H9 (cell line): ENCODE results near the gene FAM174C. TPM values are rescaled to one million over a fixed set of nuclear protein-coding genes. Genes with fewer than 3 reads are reported as not detected.

ENCODE experiments used
- DNase-seq: peaks from one replicate; pipeline ENCODE4 v3.0.0-alpha.2; 2017
- H2AFZ ChIP-seq: one replicate; pipeline ENCODE4 v1.6.1; 2013; ENCODE audit warnings: mild to moderate bottlenecking, low read length, control low read depth, moderate library complexity
- H2AK5ac ChIP-seq: 2 replicates; pipeline ENCODE4 v1.6.1; 2013; ENCODE audit warnings: low read length, control low read depth, mixed read lengths; ENCODE audit not compliant: insufficient read length
- H2BK120ac ChIP-seq: one replicate; pipeline ENCODE4 v1.6.1; 2013; ENCODE audit warnings: low read depth, mild to moderate bottlenecking, low read length, control low read depth, inconsistent platforms; ENCODE audit not compliant: poor library complexity, severe bottlenecking
- H2BK12ac ChIP-seq: 2 replicates; pipeline ENCODE4 v1.6.1; 2013; ENCODE audit warnings: low read length, control low read depth, mixed read lengths, low read depth; ENCODE audit not compliant: insufficient read length
- H2BK15ac ChIP-seq: 2 replicates; pipeline ENCODE4 v1.6.1; 2013; ENCODE audit warnings: low read depth, low read length, control low read depth
- H2BK20ac ChIP-seq: one replicate; pipeline ENCODE4 v1.6.1; 2013; ENCODE audit warnings: low read depth, mild to moderate bottlenecking, low read length, control low read depth, inconsistent platforms; ENCODE audit not compliant: poor library complexity, severe bottlenecking
- H2BK5ac ChIP-seq: 2 replicates; pipeline ENCODE4 v1.6.1; 2013; ENCODE audit warnings: low read length, control low read depth, mixed read lengths; ENCODE audit not compliant: insufficient read length
- H3K14ac ChIP-seq: 2 replicates; pipeline ENCODE4 v1.6.1; 2013; ENCODE audit warnings: low read length, control low read depth; ENCODE audit not compliant: insufficient read depth
- H3K18ac ChIP-seq: 2 replicates; pipeline ENCODE4 v1.6.1; 2013; ENCODE audit warnings: low read depth, mild to moderate bottlenecking, mixed read lengths, low read length, control low read depth; ENCODE audit not compliant: insufficient read length
- H3K23ac ChIP-seq: 2 replicates; pipeline ENCODE4 v1.6.1; 2013; ENCODE audit warnings: low read length, control low read depth, mixed read lengths, low read depth; ENCODE audit not compliant: insufficient read length
- H3K23me2 ChIP-seq: 2 replicates; pipeline ENCODE4 v1.6.1; 2013; ENCODE audit warnings: low read depth, mild to moderate bottlenecking, mixed read lengths, low read length, control low read depth; ENCODE audit not compliant: insufficient read length, poor library complexity, severe bottlenecking
- H3K27ac ChIP-seq: 2 replicates; pipeline ENCODE4 v1.5.1; 2013; ENCODE audit warnings: low read length, control low read depth, mixed read lengths, low read depth; ENCODE audit not compliant: insufficient read length
- H3K27me3 ChIP-seq: 2 replicates; pipeline ENCODE4 v1.6.1; 2013; ENCODE audit warnings: low read length, control low read depth, inconsistent platforms; ENCODE audit not compliant: insufficient read depth
- H3K4ac ChIP-seq: 2 replicates; pipeline ENCODE4 v1.6.1; 2013; ENCODE audit warnings: low read depth, mild to moderate bottlenecking, control low read depth, inconsistent platforms, low read length, moderate library complexity
- H3K4me1 ChIP-seq: 2 replicates; pipeline ENCODE4 v1.6.1; 2013; ENCODE audit warnings: low read length, control low read depth, inconsistent platforms; ENCODE audit not compliant: insufficient read depth
- H3K4me2 ChIP-seq: 2 replicates; pipeline ENCODE4 v1.6.1; 2013; ENCODE audit warnings: low read length, control low read depth, mixed read lengths; ENCODE audit not compliant: insufficient read length, insufficient read depth
- H3K56ac ChIP-seq: 2 replicates; pipeline ENCODE4 v1.6.1; 2013; ENCODE audit warnings: low read depth, mild to moderate bottlenecking, mixed read lengths, low read length, control low read depth; ENCODE audit not compliant: insufficient read length
- H3K79me1 ChIP-seq: 2 replicates; pipeline ENCODE4 v1.6.1; 2013; ENCODE audit warnings: low read depth, mild to moderate bottlenecking, moderate library complexity, low read length, control low read depth, inconsistent platforms; ENCODE audit not compliant: insufficient read depth, poor library complexity, severe bottlenecking
- H3K79me2 ChIP-seq: 2 replicates; pipeline ENCODE4 v1.6.1; 2013; ENCODE audit warnings: low read length, control low read depth, inconsistent platforms; ENCODE audit not compliant: insufficient read depth
- H3K9ac ChIP-seq: 2 replicates; pipeline ENCODE4 v1.6.1; 2013; ENCODE audit warnings: low read length, control low read depth, mixed read lengths; ENCODE audit not compliant: insufficient read length; ENCODE audit errors: extremely low read depth
- H3K9me3 ChIP-seq: one replicate; pipeline ENCODE4 v1.6.1; 2013; ENCODE audit warnings: low read depth, low read length, inconsistent platforms; ENCODE audit not compliant: control insufficient read depth
- H3T11ph ChIP-seq: one replicate; pipeline ENCODE4 v1.6.1; 2013; ENCODE audit warnings: mild to moderate bottlenecking, low read length, control low read depth, inconsistent platforms
- H4K20me1 ChIP-seq: one replicate; pipeline ENCODE4 v1.6.1; 2013; ENCODE audit not compliant: control insufficient read depth, insufficient read length, insufficient read depth
- H4K5ac ChIP-seq: 2 replicates; pipeline ENCODE4 v1.6.1; 2013; ENCODE audit warnings: low read depth, mild to moderate bottlenecking, mixed read lengths, low read length, control low read depth; ENCODE audit not compliant: insufficient read length
- H4K8ac ChIP-seq: replicated peaks from 2 replicates; pipeline ENCODE4 v1.6.1; 2013; ENCODE audit warnings: low read length, control low read depth, mixed read lengths, low read depth; ENCODE audit not compliant: insufficient read length
- H4K91ac ChIP-seq: 2 replicates; pipeline ENCODE4 v1.6.1; 2013; ENCODE audit warnings: low read depth, mild to moderate bottlenecking, moderate library complexity, mixed read lengths, low read length, control low read depth; ENCODE audit not compliant: insufficient read length
- H3K27ac Mint-ChIP-seq, 3 experiments: 2 replicates in 2 of 3; 3 replicates in 1 of 3; pipeline ENCODE4 v1.8.0; 2020 to 2021; ENCODE audit warnings: mixed read lengths in 3 of 3, mild to moderate bottlenecking in 1 of 3, moderate library complexity in 1 of 3
- H3K27me3 Mint-ChIP-seq: 2 replicates; pipeline ENCODE4 v1.8.0; 2021; ENCODE audit warnings: low read depth, mild to moderate bottlenecking, moderate library complexity, mixed read lengths
- H3K36me3 Mint-ChIP-seq, 3 experiments: 2 replicates in 2 of 3; 3 replicates in 1 of 3; pipeline ENCODE4 v1.8.0; 2020 to 2021; ENCODE audit warnings: low read depth in 3 of 3, mixed read lengths in 3 of 3; ENCODE audit not compliant: insufficient read depth in 1 of 3
- H3K4me1 Mint-ChIP-seq, 2 experiments: 2 replicates each; pipeline ENCODE4 v1.8.0; 2020; ENCODE audit warnings: mixed read lengths in 2 of 2
- H3K4me3 Mint-ChIP-seq, 2 experiments: 2 replicates in 1 of 2; 3 replicates in 1 of 2; pipeline ENCODE4 v1.8.0; 2020 to 2021; ENCODE audit warnings: mild to moderate bottlenecking in 2 of 2, mixed read lengths in 2 of 2, moderate library complexity in 1 of 2
- H3K9me3 Mint-ChIP-seq, 2 experiments: 2 replicates in 1 of 2; 3 replicates in 1 of 2; pipeline ENCODE4 v1.8.0; 2020; ENCODE audit warnings: mild to moderate bottlenecking in 2 of 2, mixed read lengths in 2 of 2, moderate library complexity in 1 of 2
- WGBS: extraction: QIAGEN DNeasy Blood & Tissue Kit; methylation state at CpG from one replicate; pipeline ENCODE4 v1.1.7; 2013; ENCODE audit warnings: missing lambda C conversion rate, low lambda C conversion rate, mixed read lengths; ENCODE audit not compliant: insufficient read length; ENCODE audit errors: extremely low coverage; 5-methylcytosine and 5-hydroxymethylcytosine counted together
- total RNA-seq: library from RNA; stranded (reverse); gene quantifications from 2 replicates; pipeline ENCODE4 v1.2.1, GENCODE V29; 2021
- TF ChIP-seq, protein P1 (sequence below): fragments of 200-600 bp; sonication (generic); conservative IDR thresholded peaks from 3 replicates; pipeline ENCODE4 v1.8.0; 2021; ENCODE audit warnings: antibody characterized with exemption, mild to moderate bottlenecking

Gene FAM174C
- total RNA-seq, 1 experiment from 2014 or later: 63.0 TPM

GRCh38 chr19:1234051-1234954, 41.0 kb upstream of the FAM174C start:
- WGBS: no CpG with 5 or more reads among the region's 45 CpGs
- Histone ChIP-seq H3K4me2 (no peak overlapping the region), H3K14ac (no peak overlapping the region), H3K56ac (no peak overlapping the region), H4K91ac (no peak overlapping the region), H2AFZ (no peak overlapping the region), H2BK20ac (no peak overlapping the region), H3K23ac (no peak overlapping the region), H3K27me3 (no peaks in the 10 kb centered on the region), H3K79me1 (no peaks in the 10 kb centered on the region), H2BK5ac (no peak overlapping the region), H3K9ac (no peak overlapping the region), H4K5ac (no peak overlapping the region), H2BK15ac (no peak overlapping the region), H2BK12ac (no peak overlapping the region), H3K4ac (no peak overlapping the region), H3K23me2 (peaks cover 8% of the 10 kb centered on the region), H3K4me1 (no peaks in the 10 kb centered on the region), H3T11ph (no peak overlapping the region), H4K20me1 (no peaks in the 10 kb centered on the region), H3K27ac (no peak overlapping the region), H2BK120ac (no peak overlapping the region), H4K8ac (no peak overlapping the region), H3K18ac (no peak overlapping the region), H2AK5ac (no peak overlapping the region), H3K79me2 (no peaks in the 10 kb centered on the region), H3K9me3 (no peaks in the 10 kb centered on the region)
- peaks cover 1% of the 10 kb centered on the region; the same call in 1 of the 2 replicates for H3K27me3 Mint-ChIP-seq
- no peak overlapping the region for H3K4me3 Mint-ChIP-seq
- H3K27ac Mint-ChIP-seq: no peak overlapping the region
- no peak for DNase-seq
- peaks cover 0 to 30% (median 19%) of the 10 kb centered on the region in 3 experiments; a peak in 5 of 7 replicates for H3K36me3 Mint-ChIP-seq
- TF ChIP-seq, protein P1, sequence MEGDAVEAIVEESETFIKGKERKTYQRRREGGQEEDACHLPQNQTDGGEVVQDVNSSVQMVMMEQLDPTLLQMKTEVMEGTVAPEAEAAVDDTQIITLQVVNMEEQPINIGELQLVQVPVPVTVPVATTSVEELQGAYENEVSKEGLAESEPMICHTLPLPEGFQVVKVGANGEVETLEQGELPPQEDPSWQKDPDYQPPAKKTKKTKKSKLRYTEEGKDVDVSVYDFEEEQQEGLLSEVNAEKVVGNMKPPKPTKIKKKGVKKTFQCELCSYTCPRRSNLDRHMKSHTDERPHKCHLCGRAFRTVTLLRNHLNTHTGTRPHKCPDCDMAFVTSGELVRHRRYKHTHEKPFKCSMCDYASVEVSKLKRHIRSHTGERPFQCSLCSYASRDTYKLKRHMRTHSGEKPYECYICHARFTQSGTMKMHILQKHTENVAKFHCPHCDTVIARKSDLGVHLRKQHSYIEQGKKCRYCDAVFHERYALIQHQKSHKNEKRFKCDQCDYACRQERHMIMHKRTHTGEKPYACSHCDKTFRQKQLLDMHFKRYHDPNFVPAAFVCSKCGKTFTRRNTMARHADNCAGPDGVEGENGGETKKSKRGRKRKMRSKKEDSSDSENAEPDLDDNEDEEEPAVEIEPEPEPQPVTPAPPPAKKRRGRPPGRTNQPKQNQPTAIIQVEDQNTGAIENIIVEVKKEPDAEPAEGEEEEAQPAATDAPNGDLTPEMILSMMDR: no peak
- H3K4me1 Mint-ChIP-seq: peaks cover 8 to 12% of the 10 kb centered on the region in 2 experiments
- H3K9me3 Mint-ChIP-seq: no peaks in the 10 kb centered on the region
